Measurements from ENCODE around the gene EPHB2.

Gene EPHB2

DNA sequence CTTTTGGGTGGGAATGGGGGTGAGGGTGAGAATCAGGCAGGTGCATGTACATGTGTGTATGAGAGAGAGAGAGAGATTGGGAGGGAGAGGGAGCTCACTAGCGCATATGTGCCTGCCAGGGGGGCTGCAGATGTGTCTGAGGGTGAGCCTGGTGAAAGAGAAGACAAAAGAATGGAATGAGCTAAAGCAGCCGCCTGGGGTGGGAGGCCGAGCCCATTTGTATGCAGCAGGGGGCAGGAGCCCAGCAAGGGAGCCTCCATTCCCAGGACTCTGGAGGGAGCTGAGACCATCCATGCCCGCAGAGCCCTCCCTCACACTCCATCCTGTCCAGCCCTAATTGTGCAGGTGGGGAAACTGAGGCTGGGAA, 95.0 kb downstream of the EPHB2 start:
- Histone ChIP-seq H3K9me3 (ENCODE audit: insufficient read depth, low read depth, low read length) (no peaks in the 10 kb centered on the region), H3K79me2 (ENCODE audit: insufficient read depth, low read length) (no peaks in the 10 kb centered on the region), H3K4me3 (ENCODE audit: low read length, poor library complexity, severe bottlenecking) (no peak overlapping the region), H3K9me2 (replicated peaks; ENCODE audit: low read depth, low read length) (no peaks in the 10 kb centered on the region), H2AFZ (ENCODE audit: low read length) (no peak overlapping the region), H3K9ac (ENCODE audit: low read depth, low read length, poor library complexity, severe bottlenecking) (no peak overlapping the region), H3K36me3 (ENCODE audit: insufficient read depth, low read length) (no peaks in the 10 kb centered on the region), H4K20me1 (ENCODE audit: insufficient read depth, low read length, poor library complexity, severe bottlenecking) (no peaks in the 10 kb centered on the region), H3F3A (ENCODE audit: low read depth) (no peaks in the 10 kb centered on the region), H3K4me2 (ENCODE audit: low read depth, low read length, poor library complexity, severe bottlenecking) (no peak overlapping the region), H3K27me3 (ENCODE audit: insufficient read depth, low read length, poor library complexity, severe bottlenecking) (no peaks in the 10 kb centered on the region), H3K4me1 (ENCODE audit: insufficient read depth, low read length, poor library complexity, severe bottlenecking) (no peaks in the 10 kb centered on the region)
- TF ChIP-seq, protein P1, sequence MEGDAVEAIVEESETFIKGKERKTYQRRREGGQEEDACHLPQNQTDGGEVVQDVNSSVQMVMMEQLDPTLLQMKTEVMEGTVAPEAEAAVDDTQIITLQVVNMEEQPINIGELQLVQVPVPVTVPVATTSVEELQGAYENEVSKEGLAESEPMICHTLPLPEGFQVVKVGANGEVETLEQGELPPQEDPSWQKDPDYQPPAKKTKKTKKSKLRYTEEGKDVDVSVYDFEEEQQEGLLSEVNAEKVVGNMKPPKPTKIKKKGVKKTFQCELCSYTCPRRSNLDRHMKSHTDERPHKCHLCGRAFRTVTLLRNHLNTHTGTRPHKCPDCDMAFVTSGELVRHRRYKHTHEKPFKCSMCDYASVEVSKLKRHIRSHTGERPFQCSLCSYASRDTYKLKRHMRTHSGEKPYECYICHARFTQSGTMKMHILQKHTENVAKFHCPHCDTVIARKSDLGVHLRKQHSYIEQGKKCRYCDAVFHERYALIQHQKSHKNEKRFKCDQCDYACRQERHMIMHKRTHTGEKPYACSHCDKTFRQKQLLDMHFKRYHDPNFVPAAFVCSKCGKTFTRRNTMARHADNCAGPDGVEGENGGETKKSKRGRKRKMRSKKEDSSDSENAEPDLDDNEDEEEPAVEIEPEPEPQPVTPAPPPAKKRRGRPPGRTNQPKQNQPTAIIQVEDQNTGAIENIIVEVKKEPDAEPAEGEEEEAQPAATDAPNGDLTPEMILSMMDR (conservative IDR thresholded peaks at IDR 0.05; ENCODE audit: low read length) = no peak
- TF ChIP-seq EZH2phosphoT487 (IDR thresholded peaks at IDR 0.05; ENCODE audit: borderline replicate concordance) = no peak

DNA sequence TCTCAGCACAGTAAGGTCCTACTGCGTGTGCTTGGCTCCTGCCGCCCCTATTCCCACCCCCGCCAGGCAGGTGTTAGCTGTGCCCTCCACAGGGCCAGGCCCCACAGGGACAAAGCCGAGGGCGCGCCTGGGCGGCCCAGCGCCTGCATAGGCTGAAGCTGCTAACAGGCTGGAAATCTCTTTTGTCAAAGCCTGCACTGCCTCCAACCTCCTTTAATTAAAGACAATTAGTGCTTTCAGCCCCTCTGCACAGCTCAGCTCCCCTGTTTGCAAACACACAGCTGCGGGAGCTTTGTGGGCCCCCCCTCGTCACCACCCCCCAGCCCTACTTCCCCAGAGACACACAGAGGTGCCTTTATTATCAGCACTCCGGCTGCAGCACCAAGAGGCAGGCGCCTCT, 95.9 kb downstream of the EPHB2 start:
- Histone ChIP-seq H3K4me3 (ENCODE audit: low read length, poor library complexity, severe bottlenecking) (no peak overlapping the region), H3K4me2 (ENCODE audit: low read depth, low read length, poor library complexity, severe bottlenecking) (no peak overlapping the region), H3K27me3 (ENCODE audit: insufficient read depth, low read length, poor library complexity, severe bottlenecking) (no peaks in the 10 kb centered on the region), H3K9me2 (replicated peaks; ENCODE audit: low read depth, low read length) (no peaks in the 10 kb centered on the region), H3K36me3 (ENCODE audit: insufficient read depth, low read length) (no peaks in the 10 kb centered on the region), H3K4me1 (ENCODE audit: insufficient read depth, low read length, poor library complexity, severe bottlenecking) (no peaks in the 10 kb centered on the region), H2AFZ (ENCODE audit: low read length) (no peak overlapping the region), H3K9me3 (ENCODE audit: insufficient read depth, low read depth, low read length) (no peaks in the 10 kb centered on the region), H3K9ac (ENCODE audit: low read depth, low read length, poor library complexity, severe bottlenecking) (no peak overlapping the region), H4K20me1 (ENCODE audit: insufficient read depth, low read length, poor library complexity, severe bottlenecking) (no peaks in the 10 kb centered on the region), H3K79me2 (ENCODE audit: insufficient read depth, low read length) (no peaks in the 10 kb centered on the region), H3F3A (ENCODE audit: low read depth) (no peaks in the 10 kb centered on the region)
- no peak for TF ChIP-seq EZH2phosphoT487 (IDR thresholded peaks at IDR 0.05; ENCODE audit: borderline replicate concordance)
- TF ChIP-seq, protein P1 (conservative IDR thresholded peaks at IDR 0.05; ENCODE audit: low read length) = no peak

GRCh38 chr1:22807340-22807739, 96.7 kb downstream of the EPHB2 start:
- Histone ChIP-seq H3K4me2 (ENCODE audit: low read depth, low read length, poor library complexity, severe bottlenecking) (no peak overlapping the region), H3K79me2 (ENCODE audit: insufficient read depth, low read length) (no peaks in the 10 kb centered on the region), H2AFZ (ENCODE audit: low read length) (no peak overlapping the region), H3K4me3 (ENCODE audit: low read length, poor library complexity, severe bottlenecking) (no peak overlapping the region), H3K9ac (ENCODE audit: low read depth, low read length, poor library complexity, severe bottlenecking) (no peak overlapping the region), H4K20me1 (ENCODE audit: insufficient read depth, low read length, poor library complexity, severe bottlenecking) (no peaks in the 10 kb centered on the region), H3K27me3 (ENCODE audit: insufficient read depth, low read length, poor library complexity, severe bottlenecking) (no peaks in the 10 kb centered on the region), H3K36me3 (ENCODE audit: insufficient read depth, low read length) (no peaks in the 10 kb centered on the region), H3F3A (ENCODE audit: low read depth) (no peaks in the 10 kb centered on the region), H3K9me2 (replicated peaks; ENCODE audit: low read depth, low read length) (no peaks in the 10 kb centered on the region), H3K4me1 (ENCODE audit: insufficient read depth, low read length, poor library complexity, severe bottlenecking) (no peaks in the 10 kb centered on the region), H3K9me3 (ENCODE audit: insufficient read depth, low read depth, low read length) (no peaks in the 10 kb centered on the region)
- TF ChIP-seq, protein P1 (conservative IDR thresholded peaks at IDR 0.05; ENCODE audit: low read length) = no peak

Data from Loucy (cell line).